ENCODE measurements around the gene SPART.
"Not testable (repeated sequence)": the region's sequence is repeated elsewhere in the genome, so short reads cannot be mapped to it uniquely, and the experiment has no call there.

The SPART gene

DNA sequence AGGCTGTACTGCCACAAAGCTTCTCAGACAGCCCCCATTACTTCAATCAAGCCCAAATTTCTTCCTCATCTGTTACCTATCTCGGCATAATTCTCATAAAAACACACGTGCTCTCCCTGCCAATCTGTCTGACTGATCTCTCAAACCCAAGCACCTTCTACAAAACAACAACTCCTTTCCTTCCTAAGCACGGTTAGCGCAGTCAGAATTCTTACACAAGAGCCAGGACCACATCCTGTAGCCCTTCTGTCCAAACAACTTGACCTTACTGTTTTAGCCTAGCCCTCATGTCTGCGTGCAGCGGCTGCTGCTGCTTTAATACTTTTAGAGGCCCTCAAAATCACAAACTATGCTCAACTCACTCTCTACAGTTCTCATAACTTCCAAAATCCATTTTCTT, 26.4 kb downstream of the SPART start:
- not testable (repeated sequence) for DNase-seq (ENCODE audit: low read depth)

DNA sequence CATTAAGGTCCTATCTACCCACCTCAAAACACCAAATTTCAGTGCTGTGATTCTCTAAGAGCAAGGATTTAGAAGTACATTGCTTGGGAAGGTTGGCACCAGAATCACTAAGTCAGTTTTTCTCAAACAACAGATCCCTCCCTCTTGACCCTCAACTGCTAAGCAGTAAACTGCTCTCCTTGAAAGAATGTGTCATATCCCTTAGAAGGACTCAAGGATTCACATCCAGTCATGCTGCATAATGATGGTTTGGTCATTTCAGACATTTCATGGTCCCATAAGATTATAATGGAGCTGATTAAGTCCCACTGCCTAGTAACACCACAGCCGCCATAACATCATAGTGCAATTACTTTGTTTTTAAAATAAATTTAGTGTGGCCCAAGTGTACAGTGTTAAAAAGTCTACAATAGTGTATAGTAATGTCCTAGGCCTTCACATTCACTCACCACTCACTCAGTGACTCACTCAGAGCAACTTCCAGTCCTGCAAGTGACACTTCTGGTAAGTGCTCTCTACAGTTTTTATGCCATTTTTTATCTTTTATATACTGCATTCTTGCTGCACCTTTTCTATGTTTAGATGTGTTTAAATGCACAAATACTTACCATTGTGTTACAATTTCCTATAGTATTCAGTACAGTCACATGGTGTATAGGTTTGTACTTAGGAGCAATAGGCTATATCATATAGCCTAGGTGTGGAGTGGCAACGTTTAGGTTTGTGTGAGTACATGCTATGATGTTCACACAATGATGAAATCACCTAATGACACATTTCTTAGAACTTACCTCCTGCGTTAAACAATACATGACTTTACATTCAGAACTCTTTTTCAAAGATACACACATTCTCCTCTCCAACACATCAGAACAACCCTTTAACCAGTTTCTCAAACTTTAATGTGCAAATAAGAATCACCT, 32.9 kb downstream of the SPART start:
- DNase-seq (ENCODE audit: low read depth) = no peak

DNA sequence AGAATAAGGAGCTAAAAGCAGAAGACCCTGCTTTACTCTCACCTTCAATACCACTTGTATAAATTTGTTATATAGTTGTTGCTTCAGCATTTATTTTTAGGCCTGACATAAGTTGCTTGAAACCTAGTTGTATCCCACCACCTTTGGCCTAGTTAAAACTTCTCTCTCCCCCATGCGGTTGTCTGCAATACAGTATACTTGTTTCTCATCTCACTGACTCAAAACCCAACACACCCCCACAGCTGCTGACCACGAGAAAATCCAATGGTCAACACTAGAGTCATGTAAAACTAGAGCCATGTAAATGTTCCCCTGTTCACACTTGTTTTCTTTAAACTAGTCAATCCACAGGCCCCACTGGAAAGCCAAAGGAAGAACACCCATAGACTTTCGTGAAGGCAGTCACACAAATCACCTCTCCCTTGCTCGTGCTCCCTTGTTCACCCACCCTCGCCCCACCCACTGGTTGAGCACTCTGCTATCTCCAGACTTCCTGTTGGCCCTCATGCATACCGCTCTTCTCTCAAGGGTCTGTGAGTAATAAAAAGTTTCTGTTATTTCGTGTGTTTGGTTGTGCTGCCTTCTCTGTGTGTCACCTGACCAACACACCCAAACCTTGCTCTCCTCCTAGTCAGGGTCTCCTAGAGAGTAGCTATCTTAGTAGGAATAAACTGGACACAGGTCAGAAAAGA, 35.6 kb downstream of the SPART start:
- DNase-seq (ENCODE audit: low read depth) = no peak

DNA sequence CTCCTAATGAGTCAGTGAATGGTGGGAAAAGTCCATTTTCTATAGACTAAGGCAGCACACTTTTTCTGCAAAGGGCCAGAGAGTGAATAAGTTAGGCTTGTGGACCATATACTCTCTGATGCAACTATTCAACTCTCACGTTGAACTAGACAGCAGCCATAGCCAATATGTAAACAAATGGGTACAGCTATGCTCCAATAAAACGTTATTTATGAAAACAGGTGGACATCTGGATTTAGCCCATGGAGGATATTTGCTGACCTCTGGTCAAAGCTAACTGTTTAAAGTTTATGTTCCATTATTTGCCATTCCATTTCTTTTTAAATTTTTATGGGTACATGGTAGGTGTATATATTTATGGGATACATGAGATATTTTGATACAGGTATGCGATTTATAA, 43.9 kb downstream of the SPART start:
- DNase-seq (ENCODE audit: low read depth) = no peak

DNA sequence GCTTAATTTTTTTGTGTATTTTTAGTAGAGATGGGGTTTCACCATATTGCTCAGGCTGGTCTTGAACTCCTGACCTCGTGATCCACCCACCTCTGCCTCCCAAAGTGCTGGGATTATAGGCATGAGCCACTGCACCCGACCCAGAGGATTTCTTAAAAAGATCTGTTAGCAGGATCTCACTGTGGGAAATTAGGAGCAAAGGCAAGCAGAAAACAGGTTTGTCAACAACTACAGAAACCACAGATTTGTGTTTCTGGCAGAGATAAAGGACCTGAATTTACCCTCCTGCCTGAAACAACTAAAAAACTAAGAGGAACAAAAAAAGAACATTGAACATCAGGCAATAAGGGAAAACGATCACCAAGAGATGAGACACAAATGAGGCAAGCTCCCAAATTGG, 46.7 kb downstream of the SPART start:
- not testable (repeated sequence) for DNase-seq (ENCODE audit: low read depth)

DNA sequence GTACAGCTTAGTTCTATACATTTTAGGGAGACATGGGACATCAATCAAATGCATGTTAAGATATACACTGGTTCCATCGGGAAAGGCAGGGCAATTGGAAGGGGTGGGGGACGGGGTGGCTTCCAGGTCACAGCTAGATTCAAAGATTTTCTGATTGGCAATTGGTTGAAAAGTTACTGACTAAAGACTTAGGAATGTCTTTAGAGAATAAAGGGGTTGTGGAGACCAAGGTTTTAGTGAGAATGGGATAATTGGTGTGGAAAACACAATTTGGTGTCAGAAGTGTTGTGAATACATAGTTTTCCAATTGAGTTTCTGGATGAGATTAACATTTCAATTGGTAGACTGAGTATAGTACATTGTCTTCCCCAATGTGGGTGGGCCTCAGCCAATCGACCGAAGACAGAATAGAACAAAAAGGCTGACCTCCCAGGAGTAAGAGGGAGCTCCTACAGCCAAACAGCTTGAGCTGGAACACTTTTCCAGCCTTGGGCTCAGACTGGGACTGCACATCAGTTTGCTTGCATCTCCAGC, 47.6 kb downstream of the SPART start:
- DNase-seq (ENCODE audit: low read depth) = no peak

DNA sequence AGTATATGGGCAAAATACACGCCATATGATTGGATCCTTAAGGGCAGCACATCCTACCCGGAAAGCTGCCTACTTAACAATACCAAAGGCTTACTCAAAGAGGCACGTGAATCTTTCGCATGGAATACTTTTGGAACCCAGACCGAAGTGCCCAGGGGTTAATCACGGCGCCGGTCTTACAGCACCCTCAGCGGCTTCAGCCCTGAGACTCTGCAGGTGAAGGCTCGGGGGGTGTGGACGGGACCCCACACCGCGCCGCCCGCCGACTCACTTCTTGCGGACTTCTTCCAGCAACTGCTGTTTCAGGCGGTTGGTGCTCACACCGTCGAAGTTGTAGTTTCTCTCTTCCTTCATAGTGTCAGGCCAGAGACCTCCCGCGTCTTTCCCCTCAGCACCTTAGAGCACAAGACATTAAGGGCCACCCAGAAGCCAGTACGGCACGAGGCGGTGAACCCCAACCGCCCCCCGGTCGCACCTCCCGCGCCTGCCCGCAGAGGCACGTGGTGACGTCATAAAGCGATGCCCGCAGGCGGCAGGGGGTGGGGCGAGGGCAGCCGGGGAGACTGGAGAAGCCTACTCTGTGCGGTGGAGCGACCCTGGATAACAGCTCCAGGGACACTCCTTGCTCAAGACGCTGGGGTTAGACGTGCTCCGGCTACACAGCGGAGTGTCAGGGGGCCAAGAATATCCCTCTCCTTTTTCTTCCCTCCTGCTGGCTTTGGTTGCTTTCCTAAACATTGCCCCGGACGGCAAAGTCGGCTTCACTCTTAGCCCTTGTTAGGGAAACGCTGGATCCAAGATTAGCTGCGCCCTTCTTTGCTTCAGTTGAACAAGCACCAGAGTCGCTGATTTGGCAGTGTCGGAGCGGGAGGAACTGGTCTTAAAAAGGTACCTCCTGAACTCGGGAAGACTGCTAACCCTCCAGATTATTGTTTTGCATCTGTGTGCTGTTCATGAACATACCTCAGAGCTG, 48.5 kb downstream of the SPART start, which contains the start of gene CCDC169:
Gene CCDC169 (minus strand): TSS at position 449 of the 973 bp plus-strand sequence. CDS start 95 bp downstream, at position 354.
- peak; percentile 31 for DNase-seq (ENCODE audit: low read depth)

DNA sequence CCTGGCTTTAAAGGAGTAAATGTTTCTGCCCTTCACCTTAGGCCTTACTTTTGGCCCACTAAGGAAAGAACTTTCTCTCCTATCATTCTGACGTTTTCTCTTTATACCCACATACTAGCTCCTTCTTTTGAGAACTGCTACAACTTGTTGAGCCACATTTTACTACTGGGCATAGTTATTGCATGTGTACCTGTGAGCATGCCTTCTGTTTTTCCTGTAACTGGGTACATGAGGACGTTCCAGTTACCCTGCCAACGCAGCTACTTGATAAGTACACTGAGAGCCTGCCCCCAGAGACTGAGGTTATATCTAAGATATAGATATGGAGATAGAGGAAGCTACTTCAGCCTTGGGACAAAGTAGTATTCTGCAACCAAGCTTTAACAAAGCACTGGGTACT, 52.1 kb downstream of the SPART start:
- DNase-seq (ENCODE audit: low read depth) = no peak

DNA sequence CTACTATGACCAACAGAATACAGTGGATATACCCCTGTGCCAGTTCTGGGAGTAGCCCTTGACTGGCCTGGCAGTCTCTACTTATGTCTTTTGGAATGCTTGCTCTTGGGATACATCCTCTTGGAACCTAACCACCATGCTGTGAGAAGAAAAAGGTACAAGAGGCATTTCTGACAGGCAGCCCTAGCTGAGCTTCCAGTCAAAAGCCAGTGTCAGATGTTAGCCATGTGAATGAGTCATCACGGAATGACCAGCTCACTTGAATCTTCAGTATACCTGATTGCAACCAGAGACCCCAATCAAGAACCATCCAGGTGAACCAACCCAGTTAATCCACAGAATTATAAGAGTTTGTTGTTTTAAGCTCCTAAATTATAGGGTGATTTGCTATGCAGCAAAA, 52.7 kb downstream of the SPART start:
- DNase-seq (ENCODE audit: low read depth) = no peak

DNA sequence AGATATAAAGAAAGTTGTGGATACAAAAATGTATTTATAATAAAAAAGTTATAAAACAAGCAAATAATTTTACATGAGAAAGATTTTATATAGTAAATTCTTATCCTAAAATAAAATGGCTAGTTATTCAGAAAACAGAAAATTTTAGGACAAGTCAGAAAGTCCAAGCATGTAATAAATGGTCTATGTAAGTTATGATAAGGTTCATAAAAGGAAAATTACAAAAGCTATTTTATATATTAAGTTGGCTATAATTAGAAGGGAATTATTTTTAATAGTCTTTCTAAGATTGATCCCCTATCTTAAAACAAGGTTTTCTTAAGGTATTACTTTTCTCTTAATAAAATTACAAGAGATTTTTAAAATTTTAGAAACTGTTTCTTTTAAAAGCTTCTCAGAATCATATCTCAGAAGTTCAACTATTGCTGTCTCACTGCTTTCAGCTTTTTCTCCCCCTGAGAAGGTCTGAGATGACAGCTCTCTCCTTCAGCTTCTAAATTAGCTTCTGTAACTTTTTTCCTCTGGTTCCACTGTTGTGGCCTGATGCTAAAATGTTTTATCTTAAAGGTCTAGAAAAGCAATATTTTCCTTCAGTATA, 57.3 kb downstream of the SPART start:
- no peak for DNase-seq (ENCODE audit: low read depth)

DNA sequence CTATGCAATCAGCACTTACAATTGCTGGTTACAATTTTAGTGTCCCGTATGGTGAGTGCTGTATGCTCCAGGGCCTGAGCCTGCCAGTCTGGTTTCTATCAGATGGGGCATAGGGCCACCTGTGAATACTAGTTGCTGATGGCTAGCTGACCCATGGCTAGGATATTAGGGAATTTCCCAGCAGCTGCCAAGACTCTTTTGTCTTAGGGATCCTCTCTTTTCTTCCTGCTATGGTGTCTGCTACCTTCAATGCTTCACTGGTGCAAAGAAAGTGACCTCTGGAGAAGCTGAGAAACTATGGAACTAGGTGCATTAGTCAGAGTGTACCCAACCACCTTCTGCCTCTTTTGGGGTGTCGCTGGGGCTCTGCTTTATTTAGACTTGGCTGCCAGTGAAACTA, 60.2 kb downstream of the SPART start:
- DNase-seq (ENCODE audit: low read depth) = no peak

DNA sequence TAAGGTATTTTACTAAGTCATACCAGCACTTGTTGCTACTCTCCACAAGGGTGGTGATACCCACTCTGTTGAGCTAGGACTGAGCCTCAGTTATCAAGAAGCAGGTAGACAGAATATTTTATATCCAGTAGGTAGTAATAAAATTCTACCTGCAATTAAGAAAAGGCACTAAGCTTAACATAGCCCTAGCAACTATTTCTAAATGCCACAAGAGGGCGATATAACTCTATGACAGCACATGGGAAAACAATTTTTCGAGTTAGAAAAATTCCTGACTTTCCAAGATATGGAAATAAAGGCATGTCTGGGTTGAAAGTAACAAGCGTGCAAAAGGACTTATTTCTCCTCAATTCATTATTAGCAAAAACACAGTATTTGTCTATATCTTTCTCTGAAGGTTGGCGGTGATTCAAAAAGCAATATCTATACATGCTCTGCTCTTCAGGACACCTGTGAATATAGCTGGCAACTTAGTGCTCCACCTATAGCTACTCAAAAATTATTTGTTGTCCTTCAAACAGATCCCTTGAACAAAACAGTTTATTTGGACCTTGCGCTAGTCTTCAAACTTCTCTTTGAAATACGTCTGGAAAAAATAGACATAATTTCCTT, 63.3 kb downstream of the SPART start:
- DNase-seq (ENCODE audit: low read depth) = no peak

DNA sequence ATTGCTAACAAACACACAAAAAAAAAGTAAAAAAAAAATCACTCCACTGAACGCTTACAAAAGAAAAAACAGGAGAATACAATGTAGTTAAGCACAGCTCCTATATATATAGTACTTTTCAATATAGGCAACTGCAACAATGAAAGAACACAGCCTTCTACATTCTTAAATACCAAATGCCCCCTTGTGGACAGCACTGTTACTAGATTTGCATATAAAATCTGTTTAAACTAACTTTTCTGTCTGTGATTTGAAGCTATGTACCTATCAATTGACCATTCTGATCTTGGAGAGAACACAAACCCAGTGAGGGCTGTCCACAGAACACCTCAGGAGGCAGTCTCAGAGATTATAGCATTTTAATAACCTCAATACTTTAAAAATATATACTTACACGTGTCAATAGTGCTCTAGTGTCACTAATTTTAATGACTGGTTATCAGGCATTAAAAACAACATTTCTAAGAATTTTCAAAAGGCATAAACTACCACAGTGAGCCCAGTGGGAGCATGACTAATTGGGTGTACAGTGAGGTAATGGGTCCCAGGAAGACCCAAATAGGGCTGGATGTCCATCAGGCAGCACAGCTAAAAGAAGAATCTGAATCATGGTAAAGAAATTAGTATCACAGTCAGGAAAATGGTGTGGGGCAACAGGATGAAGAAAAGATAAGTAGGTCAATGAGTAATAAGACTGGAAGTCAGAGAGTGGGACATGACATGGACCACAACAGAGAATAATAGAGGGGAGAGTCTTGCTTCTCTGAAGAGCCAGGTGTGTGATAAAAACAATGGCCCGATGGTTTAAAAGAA, 70.8 kb downstream of the SPART start:
- no peak for DNase-seq (ENCODE audit: low read depth)

DNA sequence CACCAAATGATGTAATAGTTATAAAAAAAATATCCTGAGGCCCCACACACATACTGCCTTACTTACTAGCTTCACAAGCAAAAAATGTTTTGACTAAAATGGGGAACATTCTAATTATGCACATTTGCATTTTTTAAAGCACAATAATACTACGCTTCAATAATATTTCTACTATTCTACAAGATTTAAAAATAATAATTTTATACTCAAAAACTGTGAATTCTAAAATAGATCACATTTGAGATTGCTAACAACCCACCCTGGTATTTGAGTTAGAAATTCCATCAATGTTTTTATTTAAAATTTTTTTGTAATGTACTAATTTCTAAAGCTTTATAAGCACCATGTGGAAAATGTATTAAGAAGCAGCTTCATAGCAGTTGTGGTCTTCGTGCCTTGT, 72.8 kb downstream of the SPART start:
- DNase-seq (ENCODE audit: low read depth) = no peak

DNA sequence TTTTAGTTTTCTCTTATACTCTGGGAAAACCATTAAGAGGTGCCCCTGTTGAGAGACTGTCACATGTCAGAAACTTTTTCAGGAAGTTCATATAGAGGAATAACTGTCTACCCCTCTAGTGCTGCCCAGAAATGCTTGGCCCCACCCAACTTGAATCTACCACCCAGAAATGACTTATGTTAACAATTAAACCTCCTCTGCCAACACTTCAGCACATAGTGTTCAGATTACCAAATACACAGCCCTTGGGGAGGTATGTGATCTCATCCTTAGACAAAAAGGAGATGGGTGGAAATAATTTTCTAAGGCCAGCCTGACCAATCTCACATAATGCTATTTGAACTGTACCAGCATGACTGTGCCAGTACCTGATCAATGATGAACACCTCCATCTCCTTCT, 84.2 kb downstream of the SPART start:
- no peak for DNase-seq (ENCODE audit: low read depth)

DNA sequence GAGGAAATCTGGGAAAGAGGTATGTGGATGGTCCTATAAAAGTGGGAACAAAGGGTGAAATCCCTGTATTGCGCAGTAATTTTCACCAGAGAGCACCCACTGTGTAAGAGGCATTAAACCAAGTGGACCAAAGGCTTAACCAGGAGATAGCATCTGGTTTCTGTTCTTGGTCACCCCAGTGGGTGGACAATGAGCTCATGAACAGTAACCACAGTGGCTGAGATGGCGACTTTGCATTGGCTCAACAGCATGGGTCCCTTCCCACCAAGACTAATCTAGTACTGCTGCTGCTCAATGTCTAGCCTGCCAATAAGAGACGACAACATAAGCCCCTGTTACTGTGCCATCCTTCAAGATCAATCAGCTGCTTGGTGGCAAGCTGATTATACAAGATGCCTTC, 85.2 kb downstream of the SPART start:
- DNase-seq (ENCODE audit: low read depth) = no peak

DNA sequence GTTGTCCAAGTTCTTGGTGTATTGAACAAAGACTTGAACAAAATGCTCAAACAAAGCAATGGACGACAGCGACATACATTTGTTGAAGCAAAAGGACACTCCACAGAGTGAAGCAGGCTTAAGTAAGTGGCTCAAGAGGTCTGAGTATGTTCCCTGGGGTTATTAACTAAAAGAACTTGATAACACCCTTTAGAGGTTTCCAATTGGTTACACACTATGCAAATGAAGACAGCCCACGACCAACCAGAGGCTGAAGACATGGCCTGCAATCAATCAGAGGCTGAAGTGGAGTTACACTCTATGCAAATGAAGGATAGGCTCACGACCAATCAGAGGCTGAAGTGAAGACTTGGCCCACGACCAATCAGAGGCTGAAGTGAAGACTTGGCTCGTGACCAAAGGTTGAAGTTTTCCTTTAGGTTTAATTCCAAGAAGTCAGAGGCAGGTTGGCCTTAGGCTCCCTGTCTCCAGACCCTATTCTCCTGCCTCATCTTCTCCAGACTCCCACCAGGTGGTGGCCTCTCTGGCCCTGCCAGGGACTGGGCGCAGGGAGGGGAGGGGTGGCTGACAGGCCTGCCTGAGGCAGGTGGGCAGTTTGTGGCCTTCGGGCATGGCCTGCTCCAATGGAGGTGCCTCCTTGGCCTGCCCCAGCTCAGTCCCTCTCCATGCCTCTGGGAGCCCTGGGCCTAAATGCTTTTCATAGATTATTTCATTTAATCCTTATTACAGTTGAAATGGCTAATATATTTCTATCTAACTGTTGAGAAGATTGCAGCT, 86.6 kb downstream of the SPART start:
- no peak for DNase-seq (ENCODE audit: low read depth)

DNA sequence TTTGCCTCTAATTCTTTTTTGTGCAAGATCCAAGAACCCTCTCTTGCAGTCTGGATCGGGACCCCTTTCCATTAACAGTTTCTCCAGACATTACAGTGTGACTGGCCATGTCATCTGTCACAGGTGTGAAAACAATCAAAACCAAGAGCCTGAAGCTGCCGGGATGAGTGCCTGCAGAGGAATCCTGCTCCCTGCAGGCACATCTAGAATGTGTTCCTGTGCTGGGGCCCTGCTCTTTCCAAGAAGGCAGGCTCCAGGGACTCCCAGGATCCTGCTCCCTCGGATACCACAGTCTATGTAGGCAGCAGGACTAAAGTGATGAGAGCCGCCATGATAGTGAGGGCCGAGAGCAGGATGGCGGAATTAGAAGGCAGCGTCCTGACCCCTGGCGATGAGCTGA, 87.4 kb downstream of the SPART start:
- no peak for DNase-seq (ENCODE audit: low read depth)
